ENCODE results near the gene CDHR5. TPM values are rescaled to one million over a fixed set of nuclear protein-coding genes. Genes with fewer than 3 reads are reported as not detected.

CDHR5 gene
- total RNA-seq, 4 donors from 2014 or later: not detected

DNA sequence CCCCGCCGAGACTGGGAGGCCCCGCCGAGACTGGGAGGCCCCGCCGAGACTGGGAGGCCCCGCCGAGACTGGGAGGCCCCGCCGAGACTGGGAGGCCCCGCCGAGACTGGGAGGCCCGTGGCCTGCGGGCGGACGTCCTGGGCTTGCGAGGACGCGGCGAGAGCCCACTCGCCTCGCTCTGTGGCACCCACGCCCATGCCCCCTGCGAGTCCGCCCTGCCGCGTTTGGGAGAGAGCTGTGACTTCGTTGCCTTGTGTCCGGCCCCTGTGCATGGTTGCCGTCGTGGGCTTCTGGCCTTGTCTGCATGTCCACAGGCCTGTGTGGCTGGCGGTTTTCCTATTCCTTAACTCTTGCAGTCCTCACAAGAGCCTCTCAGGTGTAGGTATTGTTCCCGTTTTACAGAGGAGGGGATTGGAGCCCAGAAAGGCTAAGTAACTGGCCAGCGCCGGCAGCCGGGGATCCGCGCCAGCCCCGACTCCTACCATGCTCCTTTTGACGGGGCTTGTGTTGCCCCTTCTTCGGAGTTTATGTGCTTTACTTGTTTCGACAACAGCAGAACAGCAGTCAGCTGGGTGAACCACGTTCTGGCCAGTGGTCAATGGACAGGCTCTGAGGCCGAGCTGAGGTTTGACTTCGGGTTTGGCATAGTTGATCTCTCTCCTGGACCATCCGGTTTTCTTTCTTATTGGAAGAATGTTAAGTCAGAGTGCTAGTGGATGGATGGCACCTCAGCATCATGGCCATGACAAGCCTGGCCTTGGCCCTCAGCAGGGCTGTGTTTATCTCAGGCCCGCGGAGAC lies 47.7 kb downstream of the CDHR5 start:
- TF ChIP-seq CTCF (IDR thresholded peaks at IDR 0.05; ENCODE audit: low read depth): no peak

GRCh38 chr11:575996-576768 lies 48.6 kb downstream of the CDHR5 start, which contains the start of gene PHRF1:
PHRF1 (plus strand) TSS chr11:576470; CDS start chr11:581513, 5,043 bp downstream.
- TF ChIP-seq CTCF (IDR thresholded peaks at IDR 0.05; ENCODE audit: low read depth): no peak

GRCh38 chr11:575313-575995 lies 49.3 kb downstream of the CDHR5 start:
- no peak for TF ChIP-seq CTCF (IDR thresholded peaks at IDR 0.05; ENCODE audit: low read depth)

- no peak for TF ChIP-seq CTCF (IDR thresholded peaks at IDR 0.05; ENCODE audit: low read depth)
Observed at GRCh38 chr11:574632-575312, 50.0 kb downstream of the CDHR5 start.

GRCh38 chr11:573146-573759 lies 51.5 kb downstream of the CDHR5 start:
- TF ChIP-seq CTCF (IDR thresholded peaks at IDR 0.05; ENCODE audit: low read depth): no peak

DNA sequence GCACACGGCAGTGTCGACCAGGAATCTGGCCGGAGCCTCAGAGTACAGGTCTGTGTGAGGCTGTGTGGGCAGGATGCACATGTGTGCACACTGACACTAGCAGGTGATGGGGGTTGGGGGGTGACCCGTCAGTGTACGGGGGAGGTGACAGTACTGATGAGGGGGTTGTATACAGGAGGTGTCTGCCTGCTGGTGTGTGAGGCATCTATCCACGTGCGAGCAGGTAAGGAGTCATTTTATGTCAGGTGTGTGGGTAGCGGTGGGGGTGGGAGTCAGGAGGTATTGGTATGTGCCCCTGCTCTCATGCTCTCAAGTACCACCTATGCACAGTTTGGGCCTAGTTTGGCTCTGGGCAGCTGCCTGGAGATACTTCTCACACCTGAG lies 53.0 kb downstream of the CDHR5 start:
- no peak for TF ChIP-seq CTCF (IDR thresholded peaks at IDR 0.05; ENCODE audit: low read depth)
